GM12873 (cell line): ENCODE results near the gene RTP2.
A peak's percentile ranks its signal among the peaks of the same experiment; 100 is the strongest.

Experiments used
- CTCF ChIP-seq: IDR thresholded peaks from 2 replicates; pipeline ENCODE4 v1.5.1; 2012; ENCODE audit warnings: low read depth, mild to moderate bottlenecking, moderate library complexity, low read length, control low read depth; ENCODE audit not compliant: insufficient read depth; ENCODE audit errors: missing control alignments

The RTP2 gene

GRCh38 chr3:187679638-187680396 is 22.5 kb downstream of the RTP2 start:
- TF ChIP-seq CTCF, result peak; percentile 94

GRCh38 chr3:187678726-187679268 is 23.6 kb downstream of the RTP2 start:
- peak; percentile 57 for TF ChIP-seq CTCF

GRCh38 chr3:187677604-187678003 is 24.8 kb downstream of the RTP2 start:
- no peak for TF ChIP-seq CTCF

- no peak for TF ChIP-seq CTCF
These were observed 29.3 kb downstream of the RTP2 start for GRCh38 chr3:187673012-187673411.

GRCh38 chr3:187669675-187670504 is 32.5 kb downstream of the RTP2 start, which contains the start of gene SST:
Gene SST, minus strand, starts transcription at chr3:187670394. Its CDS starts 103 bp downstream, at chr3:187670291.
- no peak for TF ChIP-seq CTCF

GRCh38 chr3:187667526-187667925 is 34.8 kb downstream of the RTP2 start:
- no peak for TF ChIP-seq CTCF

DNA sequence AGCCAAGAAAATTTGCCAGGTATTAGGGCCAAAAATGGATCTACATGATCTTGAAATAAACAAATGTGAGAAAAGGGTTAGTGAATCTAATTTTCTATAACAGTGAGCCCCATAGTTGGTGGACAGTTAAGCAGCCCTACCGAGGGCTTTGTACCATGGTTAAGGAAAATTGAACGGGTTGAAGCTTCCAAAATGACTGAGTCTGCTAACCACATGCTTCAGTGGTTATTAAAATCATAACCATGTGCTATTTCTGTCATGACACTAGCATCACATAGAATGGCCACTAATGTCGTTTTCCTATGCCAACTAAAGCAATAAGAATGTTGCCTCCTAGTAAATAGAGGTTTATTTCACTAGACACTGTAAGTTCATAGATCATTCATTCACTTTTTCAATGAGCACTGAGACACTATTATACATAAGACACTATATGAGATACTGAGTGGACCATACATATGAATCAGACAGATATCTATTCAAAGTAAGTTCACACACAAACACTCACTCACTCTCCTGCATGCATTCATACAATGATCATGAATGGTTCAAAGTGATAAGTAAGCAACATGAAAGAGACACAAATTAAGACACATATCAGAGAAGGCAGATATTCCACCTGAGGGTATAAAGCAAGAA is 36.5 kb downstream of the RTP2 start:
- no peak for TF ChIP-seq CTCF
